T47D (cell line): Measurements from ENCODE around the gene CYP27B1.
A peak's percentile ranks its signal among the peaks of the same experiment; 100 is the strongest.

Source experiments
- DNase-seq, 2 experiments: peaks; one replicate each; pipeline versions ENCODE4 v3.0.0 to v3.0.0-alpha.2; 2011 to 2012; ENCODE audit warnings: low read depth in 1 of 2, low spot score in 1 of 2
- JUND ChIP-seq: IDR thresholded peaks from 2 replicates; pipeline ENCODE4 v1.6.1; 2012; ENCODE audit warnings: low read depth
- in situ Hi-C: cut with HindIII; loops from 2 replicates; pipeline ENCODE4 v1.10.0; 2016; ENCODE audit warnings: low sequenced_read_pairs, low pct_unique_long_range_greater_than_20kb

CYP27B1 gene

DNA sequence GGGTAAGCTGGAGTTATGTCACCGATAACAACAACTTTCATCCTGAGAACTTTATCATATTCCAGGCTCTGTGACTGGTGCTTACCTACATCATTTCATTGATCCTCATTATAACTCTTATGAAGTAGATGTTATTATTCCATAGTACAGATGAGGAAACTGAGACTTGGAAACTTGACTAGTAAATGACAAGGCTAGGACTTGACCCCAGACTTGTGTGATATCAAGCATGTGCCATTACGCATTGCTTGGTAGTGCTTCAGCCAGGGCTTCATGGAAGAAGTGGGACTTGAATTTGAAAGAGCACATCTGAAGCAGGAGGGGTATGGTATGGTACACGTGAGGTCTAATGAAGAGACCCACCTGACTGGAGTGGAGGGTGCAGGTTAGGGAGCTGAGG lies 39.8 kb upstream of the CYP27B1 start:
- no peak for DNase-seq
- TF ChIP-seq JUND, result no peak
- in situ Hi-C loops, result no loop called here

DNA sequence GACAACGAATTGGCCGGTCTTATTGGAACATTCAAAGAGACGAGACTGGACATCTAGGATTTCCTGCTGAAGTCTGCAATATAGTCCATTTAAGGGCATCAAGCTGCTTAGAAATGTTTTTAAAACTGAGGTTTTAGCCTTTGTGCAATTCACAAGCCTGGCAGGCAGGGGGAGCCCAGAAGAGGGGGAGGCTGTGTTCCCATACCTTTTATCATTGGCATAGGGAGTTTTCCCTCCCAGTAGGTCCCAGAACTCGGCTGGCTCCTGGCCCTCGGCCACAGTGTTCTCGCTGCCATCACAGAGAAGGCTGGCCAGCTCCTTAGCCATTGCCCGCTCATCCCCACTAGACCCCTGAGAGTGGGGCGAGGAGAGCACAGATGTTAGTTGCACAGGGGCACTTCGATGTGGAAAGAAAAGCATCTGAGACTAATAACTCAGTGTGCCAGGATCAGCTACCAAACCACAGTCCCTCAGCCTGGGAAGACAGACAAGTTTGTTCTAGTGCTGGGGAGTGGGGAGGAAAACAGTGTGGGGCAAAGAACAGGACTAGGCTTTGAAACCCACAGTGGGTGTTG lies 36.5 kb upstream of the CYP27B1 start:
- in situ Hi-C loops, result no loop called here
- TF ChIP-seq JUND, result no peak
- DNase-seq, result peak; percentile 44 to 73

DNA sequence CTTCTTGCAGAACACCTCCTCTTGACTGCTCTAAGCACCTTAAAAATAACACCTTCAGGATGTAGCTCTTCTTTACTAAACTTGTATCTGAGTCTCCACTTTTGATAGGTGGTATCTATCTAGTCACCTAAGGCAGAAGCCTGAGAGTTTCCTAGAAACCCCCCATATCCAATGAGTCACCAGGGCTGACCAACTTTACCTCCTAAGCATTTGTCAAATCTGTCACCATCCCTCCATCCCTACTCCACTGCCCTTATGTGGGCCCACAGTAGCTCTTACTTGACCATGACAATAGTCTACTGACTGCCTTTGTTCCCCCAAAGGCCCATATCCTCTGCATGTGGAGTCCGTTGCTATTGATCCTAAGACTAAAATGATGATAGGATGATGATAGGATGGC lies 35.7 kb upstream of the CYP27B1 start:
- DNase-seq, result no peak
- no peak for TF ChIP-seq JUND
- in situ Hi-C loops, result no loop called here

DNA sequence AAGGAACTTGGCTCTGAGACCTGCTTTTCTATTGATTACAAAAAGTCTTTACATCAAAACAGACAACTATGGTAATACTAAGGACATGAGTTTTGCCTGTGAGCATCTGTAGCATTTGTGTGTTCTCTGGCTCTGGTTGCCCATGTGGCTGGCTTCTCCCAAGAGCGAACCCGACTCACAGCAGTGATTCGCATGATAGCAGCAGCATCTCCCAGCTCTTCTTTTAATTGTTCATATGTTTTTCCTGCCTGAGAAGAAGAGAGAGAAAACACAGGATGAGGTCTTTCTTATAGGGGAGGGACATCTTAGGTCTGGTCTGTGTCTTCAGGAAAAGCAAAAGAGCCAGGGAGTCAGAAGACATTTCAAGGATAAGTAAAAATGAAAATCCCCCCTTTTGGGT lies 34.1 kb upstream of the CYP27B1 start:
- no peak for TF ChIP-seq JUND
- no peak for DNase-seq
- in situ Hi-C loops, result no loop called here

DNA sequence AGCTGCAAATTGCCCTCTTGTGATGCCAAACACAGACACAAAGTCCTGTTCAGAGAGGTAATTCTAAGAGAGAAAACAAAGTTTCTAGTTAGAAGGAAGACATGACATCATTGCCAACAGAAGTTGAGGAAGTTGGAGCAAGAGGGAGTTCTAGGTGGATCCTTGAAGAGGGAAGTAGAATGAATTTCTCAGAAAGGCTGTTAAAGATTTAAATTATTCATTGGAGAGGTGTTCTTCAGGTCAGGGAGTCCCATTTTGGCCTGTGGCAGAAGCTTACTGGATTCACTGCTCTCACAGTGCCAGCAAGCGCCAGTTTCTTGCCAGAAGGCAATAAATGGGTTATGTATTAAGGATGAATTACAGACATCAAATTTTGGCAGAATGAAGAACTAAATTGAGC lies 31.1 kb upstream of the CYP27B1 start:
- TF ChIP-seq JUND, result no peak
- no peak for DNase-seq
- in situ Hi-C loops, result no loop called here

DNA sequence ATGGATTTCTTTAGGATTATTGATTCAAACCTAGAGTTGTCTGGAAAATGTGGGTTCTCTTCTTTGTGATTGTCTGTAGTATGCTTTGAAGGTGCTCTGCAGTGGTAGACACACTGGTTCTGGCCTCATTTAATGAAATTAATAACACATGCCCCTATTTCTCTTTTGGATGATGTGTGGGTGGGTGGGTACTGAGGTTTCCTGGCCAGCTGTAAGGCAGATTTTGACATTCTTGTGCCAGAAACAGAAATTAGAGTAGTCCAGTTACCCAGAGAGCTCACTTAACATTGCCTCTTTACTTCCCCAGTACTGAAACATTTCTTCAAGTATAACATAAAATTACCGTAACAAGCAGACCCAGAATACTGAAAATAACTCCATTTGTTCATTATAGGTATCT lies 30.1 kb upstream of the CYP27B1 start:
- TF ChIP-seq JUND, result no peak
- no peak for DNase-seq
- in situ Hi-C loops, result no loop called here

DNA sequence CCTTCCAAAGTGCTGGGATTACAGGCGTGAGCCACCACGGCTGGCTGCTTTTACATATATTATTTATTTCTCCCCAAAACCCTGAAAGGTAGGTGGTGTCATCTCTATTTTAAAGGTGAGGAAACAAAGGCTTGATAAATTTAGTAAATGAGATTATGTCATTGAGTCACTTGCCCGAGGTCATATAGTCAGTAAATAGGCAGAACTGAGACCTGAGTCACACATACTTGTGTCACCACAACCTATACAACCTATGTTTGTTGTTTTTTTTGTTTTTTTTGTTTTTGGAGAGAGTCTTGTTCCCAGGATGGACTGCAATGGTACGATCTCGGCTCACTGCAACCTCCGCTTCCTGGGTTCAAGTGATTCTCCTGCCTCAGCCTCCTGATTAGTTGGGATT lies 28.5 kb upstream of the CYP27B1 start:
- in situ Hi-C loops, result no loop called here
- TF ChIP-seq JUND, result no peak
- DNase-seq, result no peak

DNA sequence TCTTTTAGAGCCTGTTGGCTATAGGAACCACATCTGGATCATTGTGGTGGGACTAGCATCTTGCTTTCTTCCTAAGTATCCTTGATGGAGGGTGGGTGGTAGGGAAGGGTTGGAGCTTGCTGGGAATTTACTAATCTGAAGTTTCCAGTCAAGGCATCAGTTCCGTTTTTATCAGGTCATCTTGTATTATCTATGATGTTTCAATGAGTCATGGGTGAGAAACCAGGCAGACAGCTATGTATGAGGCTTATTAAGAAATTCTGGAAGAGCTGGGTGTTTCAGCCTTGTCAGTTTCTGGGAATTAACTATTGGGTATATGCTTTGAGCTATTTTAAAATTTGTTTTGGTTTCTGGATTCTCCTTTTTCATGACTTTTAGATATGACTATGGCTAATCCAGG lies 27.0 kb upstream of the CYP27B1 start:
- in situ Hi-C loops, result no loop called here
- DNase-seq, result no peak
- TF ChIP-seq JUND, result no peak

DNA sequence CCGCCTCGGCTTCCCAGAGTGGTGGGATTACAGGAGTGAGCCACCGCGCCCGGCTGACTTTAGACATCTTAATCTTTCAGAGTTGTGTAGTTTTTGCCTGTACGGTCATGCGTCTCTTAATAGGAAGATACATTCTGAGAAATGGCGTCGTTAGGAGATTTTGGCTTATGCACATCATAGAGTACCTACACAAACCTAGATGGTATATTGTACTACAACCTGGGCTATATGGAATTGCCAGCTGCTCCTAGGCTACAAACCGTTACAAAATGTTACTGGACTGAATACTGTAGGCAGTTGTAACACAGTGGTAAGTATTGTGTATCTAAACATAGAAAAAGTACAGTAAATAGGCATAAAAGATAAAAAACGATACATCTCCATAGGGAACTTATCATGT lies 17.0 kb upstream of the CYP27B1 start:
- no peak for DNase-seq
- in situ Hi-C loops, result no loop called here
- no peak for TF ChIP-seq JUND

DNA sequence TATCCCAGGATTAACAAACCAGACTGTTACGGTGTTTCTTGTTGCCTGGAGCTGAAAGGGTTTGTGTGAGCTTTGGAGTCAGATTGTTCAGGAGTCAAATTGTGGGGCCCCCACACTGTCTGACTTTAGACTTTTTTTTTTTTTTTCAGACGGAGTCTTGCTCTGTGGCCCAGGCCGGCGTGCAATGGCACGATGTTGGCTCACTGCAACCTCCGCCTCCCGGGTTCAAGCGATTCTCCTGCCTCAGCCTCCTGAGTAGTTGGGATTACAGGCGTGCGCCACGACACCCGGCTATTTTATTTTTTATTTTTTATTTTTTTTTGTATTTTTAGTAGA lies 16.6 kb upstream of the CYP27B1 start:
- TF ChIP-seq JUND, result no peak
- in situ Hi-C loops, result no loop called here
- no peak for DNase-seq

DNA sequence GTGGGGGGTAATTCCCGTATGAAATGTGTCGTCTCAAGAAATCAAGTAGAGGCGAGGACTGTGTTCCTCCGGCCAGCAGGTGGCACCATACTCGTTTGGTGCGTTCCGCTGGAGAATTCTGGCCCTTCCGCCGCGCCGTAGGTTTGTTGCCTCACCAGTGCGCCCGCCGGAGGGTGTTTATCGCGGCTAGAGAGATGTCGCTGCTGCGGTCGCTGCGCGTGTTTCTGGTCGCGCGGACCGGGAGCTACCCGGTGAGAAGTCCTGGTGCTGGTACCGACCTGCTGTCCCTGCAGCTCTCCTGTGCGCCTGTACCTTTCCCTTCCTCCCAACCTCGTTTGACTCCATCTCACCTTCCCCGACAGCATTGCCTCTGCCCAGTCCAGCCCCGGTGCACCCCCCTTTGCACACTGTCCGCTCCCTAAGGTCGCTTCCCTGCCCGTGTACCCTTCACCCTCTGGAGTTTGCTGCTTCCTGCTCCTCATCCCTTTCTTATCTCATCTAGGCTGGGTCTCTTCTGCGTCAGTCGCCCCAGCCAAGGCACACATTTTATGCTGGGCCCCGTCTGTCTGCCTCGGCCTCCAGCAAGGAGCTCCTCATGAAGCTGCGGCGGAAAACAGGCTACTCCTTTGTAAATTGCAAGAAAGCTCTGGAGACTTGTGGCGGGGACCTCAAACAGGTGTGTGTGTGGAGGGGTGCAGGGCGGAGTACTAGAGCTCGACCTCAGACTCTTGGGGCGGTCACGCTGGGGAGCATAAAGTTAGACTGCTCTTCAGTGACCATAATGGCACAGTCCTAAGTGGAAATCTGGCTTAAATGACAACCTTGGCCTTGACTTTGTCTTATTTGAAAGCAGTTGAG lies 16.0 kb upstream of the CYP27B1 start, which contains the start of gene TSFM:
Gene TSFM (plus strand): TSS at position 180 of the 858 bp plus-strand sequence. CDS start 15 bp downstream, at position 195.
- peak; percentile 72 to 98 for DNase-seq
- in situ Hi-C loops, result no loop called here
- no peak for TF ChIP-seq JUND

DNA sequence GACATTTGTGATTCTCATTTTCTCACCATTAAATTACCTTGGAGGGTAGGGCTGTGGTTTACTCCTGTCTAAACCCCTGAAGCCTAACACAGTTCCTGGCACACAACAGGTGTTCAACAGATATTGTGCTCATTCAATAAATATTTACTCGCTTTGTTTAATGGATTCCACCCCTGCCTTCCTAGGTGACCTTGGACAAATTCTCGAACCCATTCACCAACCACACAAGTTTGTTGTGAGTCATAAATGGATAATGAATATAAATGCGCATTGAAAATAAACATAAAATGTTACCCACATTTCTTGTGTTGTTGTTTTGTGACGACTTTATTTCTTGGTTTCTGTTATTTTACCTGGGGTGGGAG lies 15.3 kb upstream of the CYP27B1 start:
- TF ChIP-seq JUND, result no peak
- in situ Hi-C loops, result no loop called here
- DNase-seq, result no peak

DNA sequence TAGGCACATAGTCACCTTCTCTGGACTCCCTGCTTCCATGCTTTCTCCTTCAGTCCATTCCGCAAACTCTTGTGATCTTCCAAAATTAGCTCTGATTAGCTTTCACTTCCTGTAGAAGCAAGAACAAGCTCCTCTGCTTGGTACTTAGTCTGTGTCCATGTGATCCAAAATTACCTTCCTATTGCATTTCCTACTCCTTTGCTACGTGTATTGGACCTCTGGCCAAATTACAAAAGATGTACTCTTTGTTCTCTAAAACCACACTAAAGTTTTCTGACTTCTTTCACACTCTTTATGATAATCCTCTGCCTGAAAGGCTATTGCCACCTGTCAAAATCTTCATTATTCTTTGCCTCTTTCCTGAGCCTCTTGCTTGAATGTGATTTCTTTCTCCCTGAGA lies 14.9 kb upstream of the CYP27B1 start:
- in situ Hi-C loops, result no loop called here
- TF ChIP-seq JUND, result no peak
- no peak for DNase-seq

DNA sequence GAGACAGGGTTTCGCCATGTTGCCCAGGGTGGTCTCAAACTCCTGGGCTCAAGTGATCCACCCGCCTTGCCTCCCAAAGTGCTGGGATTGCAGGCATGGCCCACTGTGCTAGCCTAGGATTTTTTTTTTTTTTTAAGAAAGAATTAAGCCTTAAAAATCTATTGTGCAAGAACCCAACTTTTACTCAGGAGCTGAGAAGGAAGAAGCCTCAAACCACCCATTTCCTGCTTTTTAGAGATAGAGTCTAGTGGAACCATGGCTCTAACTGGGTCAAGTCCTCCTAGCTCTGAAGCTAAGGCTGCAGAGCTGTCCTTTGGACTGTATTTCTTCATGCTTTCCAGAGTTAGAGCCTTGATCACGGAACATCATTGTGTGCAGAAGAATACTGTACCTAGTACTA lies 14.4 kb upstream of the CYP27B1 start:
- no peak for TF ChIP-seq JUND
- in situ Hi-C loops, result no loop called here
- DNase-seq, result no peak
